ENCODE measurements around the gene INO80C.

GRCh38 chr18:35457140-35457704 is 40.5 kb downstream of the INO80C start:
- no peak for TF ChIP-seq CTCF (IDR thresholded peaks at IDR 0.05; ENCODE audit: low read length)
- TF ChIP-seq EZH2 (IDR thresholded peaks at IDR 0.05; ENCODE audit: borderline replicate concordance, low read length) = no peak
